Measurements from ENCODE around the gene EML4. TPM values are rescaled to one million over a fixed set of nuclear protein-coding genes. Genes with fewer than 3 reads are reported as not detected.

EML4 gene
- total RNA-seq, 1 donor from 2014 or later = 117 TPM

DNA sequence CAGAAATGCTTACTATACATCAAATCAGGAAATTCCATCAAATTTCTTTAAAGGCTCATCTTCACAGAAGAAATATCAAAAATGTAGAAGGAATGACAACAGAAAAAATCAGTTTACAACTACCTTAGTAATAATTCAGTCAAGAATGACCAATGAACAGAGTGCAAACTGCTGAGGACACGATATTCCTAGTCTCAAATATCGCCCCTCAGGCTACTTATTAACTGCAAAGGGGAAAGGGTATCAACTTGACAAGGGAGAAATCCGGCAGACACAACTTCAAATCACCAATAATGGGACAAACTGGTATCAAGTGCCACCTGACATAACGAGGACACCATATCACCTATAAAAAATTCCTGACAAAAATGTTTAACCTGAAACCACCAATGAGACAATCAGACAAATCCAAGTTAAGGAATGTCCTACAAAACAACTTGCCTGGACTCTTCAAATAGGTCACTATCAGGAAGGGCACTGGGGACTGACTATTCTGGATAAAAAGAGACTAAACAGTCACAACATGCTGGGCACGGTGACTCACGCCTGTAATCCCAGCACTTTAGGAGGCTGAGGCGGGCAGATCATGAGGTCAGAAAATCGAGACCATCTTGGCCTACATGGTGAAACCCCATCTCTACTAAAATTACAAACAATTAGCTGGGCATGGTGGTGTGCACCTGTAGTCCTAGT is 179.1 kb downstream of the EML4 start:
- no peak for DNase-seq (ENCODE audit: extremely low spot score, unreplicated experiment)
- TF ChIP-seq, protein P1, sequence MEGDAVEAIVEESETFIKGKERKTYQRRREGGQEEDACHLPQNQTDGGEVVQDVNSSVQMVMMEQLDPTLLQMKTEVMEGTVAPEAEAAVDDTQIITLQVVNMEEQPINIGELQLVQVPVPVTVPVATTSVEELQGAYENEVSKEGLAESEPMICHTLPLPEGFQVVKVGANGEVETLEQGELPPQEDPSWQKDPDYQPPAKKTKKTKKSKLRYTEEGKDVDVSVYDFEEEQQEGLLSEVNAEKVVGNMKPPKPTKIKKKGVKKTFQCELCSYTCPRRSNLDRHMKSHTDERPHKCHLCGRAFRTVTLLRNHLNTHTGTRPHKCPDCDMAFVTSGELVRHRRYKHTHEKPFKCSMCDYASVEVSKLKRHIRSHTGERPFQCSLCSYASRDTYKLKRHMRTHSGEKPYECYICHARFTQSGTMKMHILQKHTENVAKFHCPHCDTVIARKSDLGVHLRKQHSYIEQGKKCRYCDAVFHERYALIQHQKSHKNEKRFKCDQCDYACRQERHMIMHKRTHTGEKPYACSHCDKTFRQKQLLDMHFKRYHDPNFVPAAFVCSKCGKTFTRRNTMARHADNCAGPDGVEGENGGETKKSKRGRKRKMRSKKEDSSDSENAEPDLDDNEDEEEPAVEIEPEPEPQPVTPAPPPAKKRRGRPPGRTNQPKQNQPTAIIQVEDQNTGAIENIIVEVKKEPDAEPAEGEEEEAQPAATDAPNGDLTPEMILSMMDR (conservative IDR thresholded peaks at IDR 0.05) = no peak
- Mint-ChIP-seq H3K27me3 (no peaks in the 10 kb centered on the region), H3K36me3 (peaks cover 44% of the 10 kb centered on the region), H3K9me3 (no peaks in the 10 kb centered on the region), H3K27ac (peak overlapping the region; percentile 8), H3K4me1 (ENCODE audit: unreplicated experiment) (peaks cover 9% of the 10 kb centered on the region), H3K4me3 (no peak overlapping the region)

DNA sequence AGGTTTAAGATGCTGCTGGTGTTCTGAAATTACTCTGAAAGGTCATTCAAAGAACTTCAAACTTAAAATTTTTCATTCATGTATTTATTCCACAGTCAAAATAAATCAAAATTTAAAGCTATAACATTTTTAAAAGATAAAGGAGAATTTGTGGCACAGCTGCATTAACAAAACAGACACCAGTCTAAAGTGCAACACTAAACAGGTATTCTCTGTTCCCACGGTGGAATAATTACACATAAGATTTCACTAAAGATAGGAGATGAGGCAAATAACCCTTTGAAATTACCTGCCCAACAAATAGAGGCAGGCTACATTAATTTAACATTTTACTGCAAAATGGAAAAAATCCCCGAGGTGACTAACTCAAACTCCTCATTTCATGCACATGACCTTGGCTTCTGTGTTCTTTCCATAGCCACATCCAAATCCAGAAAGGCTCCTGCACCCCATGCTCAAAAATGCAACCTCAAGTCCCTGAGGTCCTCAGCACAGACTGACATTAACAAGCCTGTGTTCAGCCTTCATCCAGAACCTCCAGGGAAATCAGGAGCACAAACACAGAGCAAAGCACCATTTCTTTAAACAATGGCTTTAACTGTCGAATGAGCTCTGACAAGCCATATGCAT is 181.4 kb downstream of the EML4 start:
- Mint-ChIP-seq H3K27me3 (no peaks in the 10 kb centered on the region), H3K36me3 (peaks cover 32% of the 10 kb centered on the region), H3K4me1 (ENCODE audit: unreplicated experiment) (peaks cover 11% of the 10 kb centered on the region), H3K9me3 (no peaks in the 10 kb centered on the region), H3K4me3 (no peak overlapping the region), H3K27ac (no peak overlapping the region)
- TF ChIP-seq, protein P1 (conservative IDR thresholded peaks at IDR 0.05) = no peak
- DNase-seq (ENCODE audit: extremely low spot score, unreplicated experiment) = no peak

DNA sequence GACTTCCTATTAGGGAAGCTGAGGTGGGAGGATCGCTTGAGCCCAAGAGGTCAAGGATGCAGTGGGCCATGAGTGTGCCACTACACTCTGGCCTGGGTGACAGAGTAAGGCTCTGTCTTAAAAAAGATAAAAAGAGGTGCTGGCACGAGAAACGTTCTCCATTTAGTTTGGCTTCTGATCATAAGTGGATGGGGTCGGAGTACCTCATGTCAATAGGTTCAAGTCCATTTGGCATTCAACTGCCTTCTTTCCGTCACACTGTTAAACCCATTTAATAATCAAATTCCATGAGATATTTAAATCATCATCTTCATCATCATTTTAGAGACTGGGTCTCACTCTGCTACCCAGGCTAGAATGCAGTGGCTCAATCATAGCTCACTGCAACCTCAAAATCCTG is 182.7 kb downstream of the EML4 start:
- no peaks in the 10 kb centered on the region for H3K9me3 Mint-ChIP-seq
- H3K36me3 Mint-ChIP-seq = peaks cover 28% of the 10 kb centered on the region
- no peak overlapping the region for H3K4me3 Mint-ChIP-seq
- TF ChIP-seq, protein P1 (conservative IDR thresholded peaks at IDR 0.05) = no peak
- H3K27ac Mint-ChIP-seq = no peak overlapping the region
- no peaks in the 10 kb centered on the region for H3K27me3 Mint-ChIP-seq
- DNase-seq (ENCODE audit: extremely low spot score, unreplicated experiment) = no peak
- peaks cover 16% of the 10 kb centered on the region for H3K4me1 Mint-ChIP-seq (ENCODE audit: unreplicated experiment)

DNA sequence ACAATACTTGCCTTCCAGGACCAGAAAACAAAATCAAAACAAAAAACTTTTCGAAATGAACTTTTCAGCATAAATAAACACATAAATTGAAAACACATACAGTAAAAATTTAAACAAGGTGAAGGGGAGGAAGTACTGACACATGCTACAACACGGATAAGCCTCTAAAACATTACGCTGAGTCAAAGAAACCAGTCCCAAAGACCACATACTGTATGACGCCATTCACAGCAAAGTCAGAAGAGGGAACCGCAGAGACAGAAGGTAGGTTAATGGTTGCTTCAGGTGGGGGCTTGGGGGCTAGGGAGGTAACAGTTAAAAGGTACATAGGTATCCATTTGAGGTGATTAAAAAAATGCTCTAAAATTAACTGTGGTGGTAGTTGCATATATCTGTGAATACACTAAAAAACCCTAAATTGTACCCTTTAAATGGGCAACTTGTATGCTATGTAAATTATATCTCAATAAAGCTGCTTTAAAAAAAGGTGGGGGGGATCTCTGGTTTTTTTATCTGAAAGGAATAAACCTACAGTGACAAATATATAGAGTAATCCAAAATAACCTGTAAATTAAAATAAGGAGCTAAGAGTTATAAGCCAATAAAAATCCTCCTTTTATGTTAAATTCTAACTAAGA is 184.8 kb downstream of the EML4 start:
- Mint-ChIP-seq H3K27me3 (no peaks in the 10 kb centered on the region), H3K27ac (no peak overlapping the region), H3K4me1 (ENCODE audit: unreplicated experiment) (peaks cover 22% of the 10 kb centered on the region), H3K36me3 (peaks cover 18% of the 10 kb centered on the region), H3K9me3 (no peaks in the 10 kb centered on the region), H3K4me3 (no peak overlapping the region)
- TF ChIP-seq, protein P1 (conservative IDR thresholded peaks at IDR 0.05) = no peak
- no peak for DNase-seq (ENCODE audit: extremely low spot score, unreplicated experiment)

DNA sequence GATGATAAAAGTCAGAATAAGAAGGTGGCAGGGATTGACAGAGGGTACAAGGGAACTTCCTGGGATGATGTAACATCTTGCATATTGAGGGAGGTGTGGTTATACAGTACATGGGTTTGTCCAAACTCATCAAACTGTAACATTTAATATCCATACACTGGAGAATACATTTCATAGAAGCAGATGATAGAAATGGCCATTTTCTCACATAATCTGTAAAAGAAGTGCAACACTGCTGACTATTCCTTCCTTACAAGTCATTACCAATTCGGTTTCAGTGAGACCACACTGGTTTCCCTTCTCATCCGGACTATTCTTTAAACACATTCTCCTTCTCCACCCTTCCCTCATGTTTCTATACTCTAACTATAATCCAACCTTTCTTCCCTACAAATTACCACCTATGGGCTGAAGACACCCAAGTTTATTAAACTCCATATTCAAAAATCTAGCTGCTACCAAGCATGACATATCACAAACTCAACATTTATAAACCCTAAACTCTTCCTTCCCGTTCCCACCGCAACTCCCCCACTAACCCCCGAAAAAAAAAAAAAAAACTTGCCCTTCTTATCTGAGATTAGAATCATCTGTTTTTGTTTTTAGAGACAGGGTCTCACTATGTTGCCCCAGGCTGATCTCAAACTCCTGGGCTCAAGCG is 190.3 kb downstream of the EML4 start:
- H3K9me3 Mint-ChIP-seq = no peaks in the 10 kb centered on the region
- peak overlapping the region; percentile 99 for H3K27ac Mint-ChIP-seq
- H3K4me1 Mint-ChIP-seq (ENCODE audit: unreplicated experiment) = peaks cover 36% of the 10 kb centered on the region
- H3K4me3 Mint-ChIP-seq = peak overlapping the region; percentile 92
- TF ChIP-seq, protein P1 (conservative IDR thresholded peaks at IDR 0.05) = no peak
- peaks cover 3% of the 10 kb centered on the region for H3K27me3 Mint-ChIP-seq
- H3K36me3 Mint-ChIP-seq = no peaks in the 10 kb centered on the region
- no peak for DNase-seq (ENCODE audit: extremely low spot score, unreplicated experiment)

Data from type B pancreatic cell (in vitro differentiated cells).